HG03457 (cell line): ENCODE data around the gene PAK5.

Source experiments
- ATAC-seq: cut with Tn5 transposase; IDR thresholded peaks from one replicate; pipeline ENCODE4 v1.9.1; 2021; ENCODE audit warnings: moderate number of reproducible peaks; ENCODE audit not compliant: unreplicated experiment

PAK5 gene

DNA sequence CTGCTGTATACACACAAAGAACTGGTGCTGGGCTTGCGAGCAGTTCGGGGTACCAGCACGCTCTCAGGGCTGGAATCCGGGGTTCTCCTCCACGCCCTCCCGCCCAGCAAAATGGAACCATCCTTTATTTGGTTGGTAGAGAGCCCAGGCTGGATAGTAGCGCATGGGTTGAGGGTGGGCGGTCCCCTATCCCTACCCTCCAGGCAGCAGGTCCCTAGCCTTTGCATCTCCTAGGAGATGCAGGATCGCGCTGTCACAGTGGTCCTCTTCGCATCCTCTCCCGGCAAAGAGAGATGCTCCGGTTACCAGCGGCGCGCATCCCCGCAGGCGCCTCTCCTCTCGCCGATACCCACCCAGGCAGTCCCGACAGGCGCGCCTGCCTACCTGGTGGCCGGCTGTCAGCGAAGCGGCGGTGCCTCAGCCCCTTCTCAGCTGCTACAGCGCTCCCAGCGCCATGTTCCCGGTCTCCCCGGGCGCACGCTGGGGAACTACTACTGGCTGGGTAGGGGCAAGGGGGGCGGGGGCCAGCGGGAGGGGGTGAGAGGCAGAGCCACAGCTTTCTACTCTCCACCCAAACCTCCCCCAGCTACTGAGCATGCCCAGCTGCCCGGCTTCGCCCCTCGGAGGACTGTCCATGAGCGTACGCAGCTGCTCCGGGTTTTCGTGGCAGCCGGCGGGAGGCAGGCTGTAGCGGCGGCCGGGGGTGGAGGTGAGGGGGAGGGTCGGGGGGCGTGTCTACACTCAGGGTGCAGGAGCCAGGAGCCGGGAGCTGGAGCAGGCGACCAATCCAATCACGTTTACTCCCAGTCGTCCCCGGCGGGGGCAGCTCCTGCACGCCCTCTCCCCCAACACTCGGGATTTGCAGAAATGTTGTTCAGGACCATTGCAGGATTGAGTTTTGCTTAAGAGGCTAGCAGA is at the start of gene PAK5:
PAK5 (minus strand) TSS at position 699 of the 918 bp plus-strand sequence. CDS start 194,748 bp downstream, outside the sequence.
- no peak for ATAC-seq

DNA sequence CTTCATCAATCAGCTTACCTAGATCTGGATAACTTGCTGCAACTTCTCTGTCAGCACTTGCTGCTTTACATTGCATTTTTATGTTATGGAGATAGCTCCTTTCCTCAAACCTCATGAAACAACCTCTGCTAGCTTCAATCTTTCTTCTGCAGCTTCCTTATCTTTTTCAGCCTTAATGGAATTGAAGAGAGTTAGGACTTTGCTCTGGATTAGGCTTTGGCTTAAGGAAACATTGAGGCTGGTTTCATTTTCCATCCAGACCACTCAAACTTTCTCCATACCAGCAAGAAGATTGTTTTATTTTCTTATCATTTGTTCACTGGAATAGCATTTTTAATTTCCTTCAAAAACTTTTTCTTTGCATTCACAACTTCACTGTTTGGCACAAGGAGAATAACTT is 48.8 kb upstream of the PAK5 start:
- no peak for ATAC-seq

DNA sequence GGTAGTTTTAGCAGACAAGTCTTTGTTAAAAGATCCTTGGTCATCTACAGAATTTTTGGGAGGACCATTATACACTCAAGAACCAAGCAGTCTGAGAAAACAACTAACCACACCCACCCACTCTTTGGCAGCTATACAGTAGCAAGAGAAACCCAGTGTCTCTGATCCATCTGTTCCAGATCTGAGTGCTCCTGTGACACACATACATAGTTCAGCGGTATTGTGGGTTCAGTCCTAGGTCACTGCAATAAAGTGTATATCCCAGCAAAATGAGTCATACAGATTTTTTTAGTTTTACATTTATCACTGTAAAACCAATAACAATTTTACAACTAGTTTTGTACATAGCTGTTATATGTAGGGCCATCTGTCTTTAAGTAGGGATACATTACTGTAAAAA is 47.4 kb upstream of the PAK5 start:
- ATAC-seq, result no peak

DNA sequence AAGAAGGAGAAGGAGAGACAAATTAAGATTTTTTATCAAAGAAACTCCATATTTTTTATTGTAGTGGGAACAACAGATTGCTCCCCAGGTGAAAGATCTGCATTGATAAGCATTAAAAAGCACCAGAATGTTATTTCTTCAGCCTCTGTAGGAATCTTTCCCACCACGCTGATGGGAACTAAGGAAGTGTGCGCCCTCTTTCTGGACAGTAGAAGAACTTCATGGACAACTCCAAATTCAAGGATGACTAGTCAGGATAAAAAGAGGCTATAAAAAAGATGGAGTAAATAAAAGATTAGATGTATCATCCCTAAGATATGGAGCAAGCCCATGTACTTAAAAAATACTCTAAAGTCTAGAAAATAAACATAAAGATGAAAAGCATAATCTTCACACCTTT is 45.8 kb upstream of the PAK5 start:
- no peak for ATAC-seq

DNA sequence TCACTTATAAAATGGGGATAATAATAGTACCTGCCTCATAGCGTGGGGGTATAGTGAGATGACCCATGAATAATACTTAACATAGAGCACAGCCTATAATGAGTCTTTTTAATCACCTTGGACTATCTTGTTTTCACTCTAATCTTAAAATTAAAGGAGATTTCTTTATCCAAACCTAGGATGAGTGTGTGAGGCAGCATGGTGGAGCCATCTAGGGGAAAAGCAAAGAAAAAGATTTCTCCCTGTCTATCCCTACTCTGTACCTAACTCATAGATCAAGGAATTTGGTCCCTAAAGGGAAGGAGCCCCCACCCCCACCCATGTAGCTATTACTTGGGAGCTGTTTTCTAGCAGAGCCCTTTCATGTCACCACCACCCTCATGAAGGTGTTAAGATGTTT is 45.2 kb upstream of the PAK5 start:
- no peak for ATAC-seq

DNA sequence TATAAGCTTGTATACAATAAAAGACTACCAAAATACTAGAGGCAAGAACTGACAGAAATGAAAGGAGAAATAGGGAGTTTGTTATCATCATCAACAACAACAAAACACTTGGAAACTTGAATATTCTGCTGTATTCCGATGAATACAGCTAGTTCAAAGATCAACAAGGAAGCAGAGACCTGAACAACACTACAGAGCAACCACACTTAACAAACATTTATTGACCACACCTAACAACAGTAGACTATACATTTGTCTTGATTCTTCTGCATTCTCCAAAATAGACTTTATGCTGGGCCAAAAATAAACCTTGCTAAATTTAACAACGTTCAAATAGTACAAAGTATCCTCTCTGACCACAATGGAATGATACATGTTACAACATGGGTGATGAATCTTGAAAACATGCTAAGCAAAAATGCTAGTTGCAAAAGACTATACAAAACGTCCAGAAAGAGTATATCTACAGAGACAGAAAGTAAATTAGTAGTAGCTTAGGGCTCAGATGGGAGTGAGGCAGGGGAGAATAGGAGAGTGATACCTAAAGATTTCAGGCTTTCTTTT is 39.1 kb upstream of the PAK5 start:
- ATAC-seq, result no peak

DNA sequence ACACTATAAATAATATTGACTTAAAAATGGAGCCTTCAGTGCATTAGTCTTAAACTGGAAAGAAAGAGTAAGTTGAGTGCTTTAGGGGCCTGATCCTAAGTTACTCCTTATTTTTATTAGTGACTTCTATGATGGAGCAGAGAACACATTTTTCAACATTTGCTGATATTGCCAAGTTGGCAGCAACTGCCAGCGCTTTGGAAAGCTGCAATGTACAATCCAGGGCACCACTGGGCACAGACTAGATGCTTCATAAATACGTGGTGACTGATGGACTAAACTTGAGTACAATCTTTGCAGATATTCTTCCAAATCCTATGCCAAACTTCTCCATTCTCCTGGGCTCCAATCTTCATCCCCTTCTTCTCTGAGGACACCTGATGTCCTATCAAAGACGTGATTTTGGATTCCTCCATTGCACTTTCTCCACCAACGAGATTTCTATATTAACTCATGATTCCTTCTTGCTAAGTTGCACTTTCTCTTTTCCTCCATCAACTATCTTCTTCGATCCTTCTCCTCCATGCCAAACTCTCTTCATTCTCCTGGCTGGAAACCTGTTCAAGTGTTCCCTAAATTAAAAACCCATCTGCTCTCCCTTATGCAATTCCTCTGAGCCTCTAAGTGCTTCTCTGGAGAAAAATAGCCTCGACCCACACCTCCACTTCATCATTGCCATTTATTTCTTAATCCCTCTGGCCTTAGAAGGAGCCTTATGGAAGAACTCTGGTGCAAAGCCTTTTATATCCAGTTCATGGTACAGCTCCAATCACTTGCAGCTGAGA is 28.5 kb upstream of the PAK5 start:
- no peak for ATAC-seq

DNA sequence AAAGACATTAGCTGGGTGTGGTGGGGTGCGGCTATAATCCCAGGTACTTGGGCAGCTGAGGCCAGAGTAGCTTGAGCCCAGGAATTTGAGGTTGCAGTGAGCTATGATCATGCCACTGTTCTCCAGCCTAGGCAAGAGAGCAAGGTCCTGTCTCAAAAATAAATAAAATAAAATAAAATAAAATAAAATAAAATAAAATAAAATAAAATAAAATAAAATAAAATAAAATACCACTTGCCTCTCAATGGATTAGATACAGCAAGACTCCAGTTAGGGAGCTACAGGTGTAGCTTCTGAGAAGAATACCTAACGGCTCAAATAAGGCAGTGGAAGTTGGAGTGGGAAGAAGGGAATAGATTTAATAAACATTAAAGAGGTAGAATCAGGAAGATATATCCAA is 13.7 kb upstream of the PAK5 start:
- no peak for ATAC-seq

DNA sequence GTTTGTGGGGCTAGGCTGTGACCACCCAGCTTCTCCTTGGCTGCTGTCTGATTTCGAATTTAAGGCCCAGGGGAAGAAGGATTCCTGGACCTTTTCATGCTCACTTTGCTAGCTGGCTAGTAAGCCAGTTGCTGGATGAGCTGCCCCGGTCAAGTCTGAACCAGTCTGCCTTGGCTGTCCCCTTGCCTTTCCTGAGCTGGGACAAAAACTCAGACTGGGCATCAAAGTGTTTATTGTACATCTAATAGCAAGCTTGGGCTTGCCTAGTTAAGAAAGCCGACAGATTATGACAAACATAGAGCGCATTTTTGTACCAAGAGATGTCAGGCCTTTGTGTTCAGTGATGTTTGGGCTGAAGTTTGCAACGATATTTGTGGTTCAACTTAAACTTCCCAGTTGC is 750 bp upstream of the PAK5 start:
- ATAC-seq, result no peak

DNA sequence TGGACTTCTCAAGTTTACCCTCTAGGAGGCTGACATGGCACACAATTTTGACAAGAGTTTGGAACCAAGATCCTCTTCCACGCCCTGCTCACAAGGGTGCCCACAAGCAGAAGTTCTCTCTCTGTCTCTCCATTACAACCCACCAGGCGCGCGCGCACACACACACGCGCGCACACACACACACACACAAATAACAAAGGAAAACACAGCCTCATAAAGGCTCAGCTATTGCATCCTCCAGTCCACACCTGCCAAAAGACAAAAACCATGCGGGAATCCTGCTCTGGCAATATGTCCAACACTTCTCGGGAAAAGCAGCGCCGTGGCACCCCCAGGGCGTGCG is 870 bp downstream of the PAK5 start:
- ATAC-seq, result no peak

DNA sequence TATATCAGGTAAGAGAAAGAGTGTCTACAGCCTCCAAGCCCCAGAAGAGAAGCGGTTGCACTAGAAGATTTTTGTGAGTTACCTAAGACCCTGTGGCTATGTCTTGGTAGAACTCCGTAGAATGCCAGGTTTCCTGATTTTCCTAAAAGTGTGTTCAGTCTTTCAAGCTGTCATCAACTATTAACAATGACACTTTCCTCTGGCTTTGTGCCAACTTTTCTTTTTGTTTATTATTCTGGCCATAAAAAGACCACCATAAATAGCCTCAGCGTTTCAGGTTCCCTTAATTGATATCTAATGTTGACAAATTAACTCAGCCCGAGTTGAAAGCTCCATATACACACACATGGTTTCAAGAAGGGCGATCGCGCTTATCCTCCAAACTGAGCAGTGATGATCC is 1.2 kb downstream of the PAK5 start:
- no peak for ATAC-seq

DNA sequence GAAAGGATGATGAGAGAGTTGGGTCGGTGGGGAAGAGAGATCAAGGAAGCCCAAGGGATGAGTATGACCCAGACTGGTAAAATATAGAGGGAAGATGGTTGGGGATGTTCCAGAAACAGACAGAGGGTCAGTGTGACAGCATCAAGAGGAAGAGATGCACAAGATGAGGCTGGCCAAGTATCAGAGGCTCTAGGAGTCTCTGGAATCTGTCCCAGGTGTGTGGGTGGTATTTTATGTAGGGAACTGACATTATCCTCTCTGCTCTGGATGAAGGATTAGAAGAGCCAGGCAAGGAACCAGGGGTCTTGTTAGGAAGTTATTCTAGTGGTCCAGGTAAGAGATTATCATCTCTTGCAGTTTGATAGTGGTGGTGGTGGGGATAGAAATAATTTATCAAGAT is 3.6 kb downstream of the PAK5 start:
- no peak for ATAC-seq

DNA sequence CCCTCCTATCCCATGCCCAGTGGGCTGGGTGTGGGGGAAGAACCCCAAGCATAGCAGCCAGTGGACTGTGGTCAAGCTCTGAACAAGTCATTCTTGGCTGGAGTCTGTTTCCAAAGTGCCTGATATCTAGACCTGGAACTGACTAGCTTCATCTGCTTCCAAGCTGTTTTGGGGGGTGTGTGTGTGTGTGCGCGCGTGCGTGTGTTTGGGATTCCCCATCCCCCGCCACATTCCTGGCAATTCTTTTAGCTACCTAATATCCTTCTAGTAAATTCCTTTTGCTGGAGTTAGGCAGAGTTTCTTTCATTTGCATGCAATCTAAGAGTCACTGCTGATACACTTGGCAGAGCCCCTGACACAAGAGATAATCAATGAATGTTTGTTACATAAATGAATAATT is 7.8 kb downstream of the PAK5 start:
- ATAC-seq, result no peak

DNA sequence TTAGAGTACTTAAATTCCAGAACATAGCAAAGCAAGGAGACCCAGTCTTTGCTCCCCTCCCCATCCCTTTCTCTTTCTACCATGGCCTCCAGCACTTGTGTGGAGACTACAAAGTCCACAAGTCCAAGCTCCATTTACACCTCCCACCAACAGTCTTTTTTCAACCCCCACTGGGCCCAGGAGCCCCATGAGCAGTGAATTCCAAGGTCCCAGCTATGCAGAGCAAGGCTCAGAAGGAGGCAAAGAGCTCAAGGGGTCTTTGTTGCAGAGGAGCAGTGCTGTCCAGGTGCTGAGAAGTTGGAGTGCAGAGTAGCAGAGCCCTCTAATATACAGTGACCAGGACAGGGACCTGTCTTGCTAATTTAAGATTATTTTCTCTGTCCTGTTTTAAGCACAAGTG is 9.0 kb downstream of the PAK5 start:
- no peak for ATAC-seq

DNA sequence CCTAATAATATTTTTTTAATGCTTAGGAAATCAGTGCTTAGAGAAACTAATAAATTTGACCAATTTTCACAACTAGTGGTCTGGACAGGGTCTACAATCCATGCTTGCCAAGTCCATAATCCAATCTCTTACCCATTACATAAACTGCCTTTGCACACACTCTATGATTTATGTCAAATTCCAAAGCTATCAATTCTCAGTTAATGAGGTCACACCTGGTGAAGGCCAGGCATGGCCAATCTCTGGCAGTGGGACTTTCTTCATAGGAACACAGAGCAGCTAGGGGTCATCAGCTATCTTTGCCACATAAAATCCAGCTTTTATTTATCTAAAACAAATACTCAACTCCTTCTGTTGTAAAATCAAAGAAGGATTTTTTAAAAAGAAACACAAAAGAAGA is 21.2 kb downstream of the PAK5 start:
- no peak for ATAC-seq

DNA sequence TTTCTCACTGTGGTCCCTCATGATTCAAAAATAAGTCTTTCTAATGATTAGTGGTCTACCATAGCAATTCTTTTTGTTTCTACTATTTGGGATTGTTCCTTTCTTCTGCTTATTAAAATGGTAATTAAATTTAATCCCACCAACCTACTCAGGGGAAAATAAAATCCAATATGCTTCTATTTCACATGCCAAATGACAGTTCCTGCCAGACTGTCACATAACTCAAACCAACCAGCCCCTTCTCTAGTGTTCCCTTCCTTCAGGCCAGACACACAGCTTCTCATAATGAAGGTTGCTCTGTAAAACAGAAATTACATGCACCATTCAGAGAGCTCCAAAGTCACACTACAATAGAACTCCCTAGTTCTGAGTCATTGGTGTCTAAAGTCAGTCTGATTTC is 23.2 kb downstream of the PAK5 start:
- ATAC-seq, result no peak

DNA sequence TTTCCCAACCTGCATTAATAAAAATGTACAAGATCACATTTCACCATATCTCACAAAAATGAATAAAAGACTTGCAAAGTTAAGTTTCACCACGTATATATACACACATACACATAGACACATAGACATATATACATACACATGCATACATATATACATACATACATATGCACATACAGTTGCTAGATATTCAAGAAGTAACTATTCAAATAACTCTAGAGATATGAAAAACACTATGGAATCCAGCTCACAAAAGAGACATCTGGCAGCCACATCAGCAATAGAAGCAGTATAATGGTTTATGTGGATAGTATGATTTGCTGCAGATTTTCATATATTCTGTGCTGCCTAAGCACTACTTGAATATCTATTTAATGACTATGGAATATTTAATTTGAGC is 28.1 kb downstream of the PAK5 start:
- ATAC-seq, result no peak

DNA sequence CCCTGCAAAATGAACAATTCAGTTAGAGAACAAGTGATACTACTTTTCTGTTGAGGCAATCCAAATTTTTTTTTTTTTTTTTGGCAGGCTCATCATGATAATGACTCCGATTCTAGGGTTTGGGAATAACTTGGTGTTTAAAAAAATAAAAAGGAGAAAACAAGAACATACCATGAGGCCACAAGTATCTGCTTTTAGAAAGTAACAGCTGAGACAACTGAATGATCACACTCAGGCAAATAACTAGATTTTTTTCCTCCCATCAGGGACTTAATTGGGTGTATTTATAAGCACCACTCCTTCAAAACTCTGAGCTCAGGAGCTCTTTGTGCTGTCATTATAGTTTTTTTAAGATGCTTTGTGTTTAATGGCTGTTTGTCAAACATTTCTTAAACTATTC is 29.6 kb downstream of the PAK5 start:
- no peak for ATAC-seq

DNA sequence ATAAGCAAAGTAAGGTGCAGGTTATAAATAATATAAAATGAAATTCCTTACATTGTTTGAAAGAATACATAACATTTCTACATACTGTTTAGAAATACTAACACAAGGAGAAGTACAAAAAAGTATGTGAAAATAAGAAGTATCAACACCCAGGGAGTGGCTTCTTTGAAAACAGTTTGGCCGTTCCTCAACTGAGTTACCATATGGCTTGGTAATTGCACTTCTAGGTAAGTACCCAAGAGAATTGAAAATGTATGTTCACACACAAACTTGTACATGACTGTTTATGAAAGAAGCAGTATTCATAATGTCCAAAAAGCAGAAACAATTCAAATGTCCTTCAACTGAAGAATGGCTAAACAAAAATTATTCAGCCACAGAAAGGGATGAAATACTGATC is 30.7 kb downstream of the PAK5 start:
- no peak for ATAC-seq

DNA sequence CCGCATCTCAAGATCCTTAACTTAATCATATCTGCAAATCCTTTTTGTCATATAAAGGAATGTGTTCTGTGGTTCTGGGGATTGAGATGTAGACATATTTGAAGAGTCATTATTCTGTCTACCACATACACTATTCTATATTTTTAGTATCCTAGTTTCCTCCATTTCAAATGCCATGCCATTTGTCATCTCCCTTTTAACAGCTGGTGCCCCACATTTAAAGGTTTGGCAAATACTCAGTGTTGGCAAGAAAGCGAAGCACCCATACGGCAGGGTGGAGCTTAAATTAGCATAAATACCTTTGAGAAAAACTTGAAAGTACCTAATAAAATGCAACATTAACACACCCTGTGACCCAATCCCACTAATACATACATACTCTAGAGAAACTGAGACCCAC is 31.7 kb downstream of the PAK5 start:
- ATAC-seq, result no peak

DNA sequence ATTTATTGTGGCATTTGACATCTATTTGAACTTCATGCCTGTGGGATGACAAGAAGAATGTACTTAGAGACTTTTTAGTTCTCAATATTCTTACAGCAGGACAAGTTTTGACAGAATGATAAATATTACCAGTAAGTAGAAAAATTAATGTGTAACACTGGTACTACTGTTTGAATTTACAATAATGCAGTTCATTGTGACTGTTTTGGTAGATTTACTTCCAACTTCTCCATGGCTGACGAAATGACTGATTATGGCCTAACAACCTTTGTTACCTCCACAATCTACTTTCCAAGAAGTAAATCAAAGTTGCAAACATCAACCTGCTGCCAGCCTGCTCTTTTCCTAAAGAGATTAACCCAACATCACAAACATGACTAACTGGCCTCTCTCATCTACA is 38.5 kb downstream of the PAK5 start:
- no peak for ATAC-seq

DNA sequence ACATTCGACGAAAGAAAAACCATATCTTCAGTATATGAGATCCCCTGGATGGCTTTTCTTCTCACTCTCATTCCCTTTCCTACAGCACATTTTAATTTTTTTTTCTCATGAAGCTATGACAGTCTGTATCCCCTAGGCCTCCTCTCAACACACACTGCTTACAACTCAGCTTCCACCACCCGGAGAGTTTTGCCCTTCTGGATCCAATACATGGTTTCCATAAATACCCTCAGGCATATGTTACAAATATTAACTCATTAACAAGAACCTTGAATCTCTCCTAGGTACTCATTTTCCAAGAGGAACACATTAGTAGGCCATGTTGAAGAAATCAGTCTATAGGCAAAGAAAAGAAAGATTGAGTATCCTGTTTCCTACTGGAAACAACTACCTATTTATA is 44.0 kb downstream of the PAK5 start:
- no peak for ATAC-seq
